Hepatic stellate cell (primary cell): ENCODE results near the gene TANC1.

Experiments
- DNase-seq: peaks from one replicate; pipeline ENCODE4 v3.0.0; 2011; ENCODE audit warnings: low spot score

The TANC1 gene

DNA sequence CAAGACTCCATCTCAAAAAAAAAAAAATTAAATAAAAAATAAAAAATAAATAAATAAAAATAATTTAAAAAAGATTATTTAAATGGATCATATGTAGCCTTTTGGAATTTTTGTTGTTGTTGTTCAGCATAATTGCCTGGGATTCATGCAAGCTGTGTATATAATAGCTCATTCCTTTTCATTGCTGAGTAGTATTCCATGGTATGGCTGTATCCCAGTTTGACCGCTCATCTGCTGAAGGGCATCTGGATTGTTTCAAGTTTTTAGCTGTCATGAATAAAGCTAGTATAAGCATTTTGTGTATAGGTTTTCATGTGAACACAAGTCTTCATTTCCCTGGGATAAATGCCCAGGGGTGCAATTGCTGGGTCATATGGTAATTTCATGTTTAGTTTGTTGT lies 6.4 kb upstream of the TANC1 start:
- no peak for DNase-seq

DNA sequence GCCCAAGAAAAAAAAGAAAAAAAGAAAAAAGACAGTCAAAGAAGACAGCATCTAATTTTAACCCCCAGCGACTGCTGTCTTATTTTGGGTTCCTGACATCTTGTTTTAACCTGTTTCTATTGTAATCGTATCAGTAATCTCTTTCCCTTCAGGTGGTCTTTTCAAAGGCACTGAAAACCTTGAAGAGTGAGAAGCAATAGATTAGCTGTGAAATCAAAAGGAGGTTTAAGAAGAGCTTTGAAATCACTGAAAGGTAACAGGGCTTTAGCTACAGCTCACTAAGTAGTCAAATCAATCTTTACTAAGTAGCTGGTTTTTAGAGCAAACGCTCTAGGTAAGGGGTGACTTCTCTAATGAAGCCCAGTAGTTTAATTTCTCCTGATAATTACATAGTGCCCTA lies 5.4 kb upstream of the TANC1 start:
- DNase-seq: no peak

DNA sequence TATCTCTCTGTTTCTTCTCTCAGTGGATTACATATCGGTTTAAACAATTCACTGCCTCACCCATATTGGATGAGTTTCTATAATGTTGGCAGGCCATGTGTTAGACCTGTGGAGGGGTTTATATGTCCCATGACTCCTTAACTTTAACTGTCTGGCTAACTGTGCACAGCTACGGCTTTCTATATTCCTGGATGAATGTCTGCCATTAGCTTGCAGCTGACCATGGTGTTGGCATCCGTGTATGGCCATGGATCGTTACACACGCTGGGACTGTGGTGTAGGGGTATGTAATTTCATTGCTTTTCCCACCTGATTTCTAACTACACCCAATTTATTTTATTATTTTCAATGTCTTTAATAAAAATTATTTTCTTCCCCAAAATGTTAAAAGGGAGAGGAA lies 3.3 kb upstream of the TANC1 start:
- no peak for DNase-seq

DNA sequence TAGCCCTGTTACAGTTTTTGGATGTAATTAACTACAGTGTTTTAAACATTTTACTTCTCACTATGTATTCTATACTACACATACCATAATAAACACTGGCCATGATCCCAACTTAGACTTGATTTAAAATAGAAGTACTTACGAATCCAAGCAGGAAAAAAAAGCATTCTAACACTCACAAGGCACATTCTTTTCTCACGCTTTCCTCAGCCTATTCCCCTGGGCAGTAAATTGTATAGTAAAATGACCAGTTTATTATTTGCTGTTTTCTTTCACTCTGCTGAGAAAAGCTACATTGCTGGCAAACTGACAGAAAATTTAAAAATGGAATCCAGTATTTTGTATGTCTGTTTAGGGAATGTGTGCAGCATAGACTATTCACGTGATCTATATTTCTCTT lies 2.8 kb upstream of the TANC1 start:
- no peak for DNase-seq

DNA sequence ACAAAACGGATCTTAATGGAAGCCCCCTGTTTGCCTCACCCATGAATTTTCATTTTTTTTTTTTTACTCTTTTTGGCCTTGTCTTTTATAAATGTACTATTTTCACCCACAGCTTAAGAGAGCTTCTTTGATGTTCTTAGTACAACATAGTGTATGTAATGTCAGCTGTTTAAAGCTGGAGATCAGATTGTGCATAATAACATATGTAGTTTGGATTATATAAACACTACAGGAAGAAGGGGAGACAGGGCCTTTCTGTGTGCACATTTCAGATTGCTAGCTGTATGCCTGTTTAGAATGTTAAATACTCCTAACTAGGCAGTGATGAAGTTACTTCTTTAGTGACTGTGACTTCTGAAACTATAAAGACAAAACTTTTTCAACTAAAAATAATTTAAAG lies 2.1 kb upstream of the TANC1 start:
- no peak for DNase-seq

DNA sequence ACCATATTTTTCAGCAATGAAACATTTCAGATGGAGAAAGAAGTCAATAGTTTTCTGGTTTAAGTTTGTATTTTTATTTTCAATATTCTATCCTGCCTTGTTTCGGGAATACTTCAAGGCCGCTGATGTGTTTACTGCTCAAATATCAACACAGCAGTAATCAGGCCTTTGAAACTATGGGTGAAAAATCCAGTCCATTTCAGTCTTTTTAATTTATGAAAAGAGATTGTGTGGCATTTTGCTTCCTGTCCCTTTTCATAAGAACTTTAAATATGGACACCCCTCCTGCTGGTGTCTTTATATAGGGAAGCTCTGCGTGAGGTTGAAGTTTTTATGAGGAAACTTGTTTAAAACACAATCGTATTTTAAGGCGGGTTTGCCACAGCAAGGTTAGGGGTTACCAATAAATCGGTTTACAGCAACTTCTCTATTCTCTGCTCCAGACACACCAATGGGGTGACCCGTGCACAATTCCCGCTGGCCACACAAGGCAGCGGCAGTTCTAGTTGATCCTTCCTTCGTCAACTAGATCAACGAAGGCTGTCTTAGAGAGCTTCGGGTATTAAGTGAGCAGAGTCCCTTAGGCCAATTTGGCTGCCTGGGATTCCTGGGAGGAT lies 1.2 kb upstream of the TANC1 start:
- DNase-seq: peak; percentile 24

DNA sequence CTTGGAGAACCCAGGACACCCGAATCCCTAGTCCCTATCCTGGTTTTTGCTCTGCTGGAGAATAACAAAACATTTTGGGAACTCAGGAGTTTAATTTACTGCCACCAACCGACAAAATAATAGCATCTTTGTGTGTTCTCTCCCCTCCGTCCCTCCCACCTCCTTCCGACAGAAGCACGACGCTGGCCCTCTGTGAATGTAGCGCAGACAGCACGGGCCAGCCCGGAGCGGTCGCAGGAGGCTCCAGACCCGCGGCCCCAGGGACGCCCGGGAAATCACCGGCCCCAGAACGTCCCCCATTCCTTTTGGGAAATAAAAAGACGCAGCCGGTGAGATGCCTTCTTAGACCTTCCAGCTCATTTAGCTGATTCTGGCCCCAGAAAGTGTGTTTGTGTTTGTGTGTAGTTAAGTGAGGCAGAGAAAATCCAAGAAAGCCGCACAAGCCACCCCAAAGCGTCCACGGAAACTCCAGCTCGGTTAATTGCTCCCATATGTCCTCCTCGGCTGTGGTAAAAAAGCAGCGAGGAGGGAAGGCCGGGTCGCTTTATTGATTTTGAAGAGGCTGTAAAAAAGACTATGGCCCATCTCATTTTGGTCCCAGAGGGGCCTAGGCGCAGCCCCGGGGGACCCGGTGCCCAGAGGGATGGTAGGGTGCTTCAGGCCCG lies 577 bp upstream of the TANC1 start:
- DNase-seq: peak; percentile 37

DNA sequence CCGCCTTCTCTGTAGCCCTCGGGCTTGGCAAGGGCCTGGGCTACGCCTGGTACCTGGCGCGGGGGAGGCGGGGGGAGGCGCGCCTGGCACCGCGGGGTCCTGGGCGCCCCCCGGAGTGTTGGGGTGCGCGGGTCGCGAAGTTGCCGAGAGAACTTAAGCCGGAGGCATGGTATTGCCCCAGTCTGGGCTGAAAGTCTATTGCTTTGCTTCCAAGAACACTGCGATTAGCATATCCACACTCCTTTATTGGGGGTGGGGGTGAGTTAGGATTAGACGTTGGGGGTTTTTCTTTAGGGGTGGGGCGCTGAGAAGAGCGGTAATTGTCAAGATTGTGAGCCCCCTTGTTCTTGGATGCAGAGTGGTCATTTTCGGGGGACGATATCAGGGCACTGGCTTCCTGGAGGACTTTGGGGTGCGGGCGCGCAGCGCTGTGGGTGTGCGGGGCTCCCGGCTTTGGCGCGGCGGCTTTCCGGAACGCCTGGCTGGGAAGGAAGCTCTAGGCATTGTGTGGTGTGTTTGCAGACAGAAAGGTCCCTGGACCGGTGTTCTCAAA lies 798 bp downstream of the TANC1 start:
- peak; percentile 28 for DNase-seq

DNA sequence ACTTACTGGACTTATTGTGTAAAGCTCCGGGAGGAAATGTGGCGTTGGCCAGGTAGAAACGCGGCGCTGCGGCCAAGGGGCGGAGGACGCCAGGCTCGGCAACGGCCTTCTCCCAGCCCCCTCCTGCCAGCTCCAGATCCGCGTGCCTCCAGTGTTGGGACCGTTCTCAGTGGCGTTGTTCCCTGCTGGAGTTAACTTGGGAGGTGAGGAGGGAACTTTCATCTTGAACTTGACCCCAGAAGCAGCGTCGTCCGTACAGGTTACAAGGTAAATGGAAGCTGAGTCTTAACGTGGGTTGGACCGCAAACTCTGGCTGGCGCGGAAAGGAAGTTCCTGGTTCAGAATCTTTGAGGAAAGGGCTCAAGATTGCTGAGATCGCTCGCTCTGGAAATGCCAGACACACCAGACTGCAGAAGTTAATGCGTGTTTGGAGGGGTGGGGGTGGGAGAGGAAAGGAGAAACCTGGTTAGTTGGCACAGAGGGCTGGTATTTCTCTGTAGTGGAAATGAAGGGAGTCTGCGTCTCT lies 1.3 kb downstream of the TANC1 start:
- DNase-seq: no peak

DNA sequence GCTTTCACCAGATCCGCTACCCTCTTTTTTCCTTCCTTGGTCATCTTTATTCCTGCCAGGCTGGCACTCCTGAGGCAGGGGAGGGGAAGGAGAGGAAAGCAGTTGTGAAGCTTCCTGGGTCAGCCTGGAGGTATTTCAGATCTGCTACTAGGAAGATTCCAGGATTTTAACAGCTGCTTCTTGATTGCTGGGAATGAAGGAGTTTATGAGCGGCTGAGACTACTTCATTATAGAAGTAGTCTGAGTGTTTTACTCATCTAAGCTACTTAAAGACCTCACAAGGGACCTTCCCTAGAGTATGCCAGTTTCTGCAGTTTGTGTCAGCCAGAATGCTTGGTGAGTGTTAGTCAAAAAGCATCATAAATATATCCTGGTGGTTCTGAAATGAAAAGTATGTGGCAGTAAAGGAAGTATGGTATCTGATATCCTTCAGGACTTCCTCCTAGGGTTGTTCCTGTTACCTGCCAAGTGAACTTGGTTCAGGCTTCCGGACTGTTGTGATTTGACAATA lies 1.9 kb downstream of the TANC1 start:
- DNase-seq: no peak

DNA sequence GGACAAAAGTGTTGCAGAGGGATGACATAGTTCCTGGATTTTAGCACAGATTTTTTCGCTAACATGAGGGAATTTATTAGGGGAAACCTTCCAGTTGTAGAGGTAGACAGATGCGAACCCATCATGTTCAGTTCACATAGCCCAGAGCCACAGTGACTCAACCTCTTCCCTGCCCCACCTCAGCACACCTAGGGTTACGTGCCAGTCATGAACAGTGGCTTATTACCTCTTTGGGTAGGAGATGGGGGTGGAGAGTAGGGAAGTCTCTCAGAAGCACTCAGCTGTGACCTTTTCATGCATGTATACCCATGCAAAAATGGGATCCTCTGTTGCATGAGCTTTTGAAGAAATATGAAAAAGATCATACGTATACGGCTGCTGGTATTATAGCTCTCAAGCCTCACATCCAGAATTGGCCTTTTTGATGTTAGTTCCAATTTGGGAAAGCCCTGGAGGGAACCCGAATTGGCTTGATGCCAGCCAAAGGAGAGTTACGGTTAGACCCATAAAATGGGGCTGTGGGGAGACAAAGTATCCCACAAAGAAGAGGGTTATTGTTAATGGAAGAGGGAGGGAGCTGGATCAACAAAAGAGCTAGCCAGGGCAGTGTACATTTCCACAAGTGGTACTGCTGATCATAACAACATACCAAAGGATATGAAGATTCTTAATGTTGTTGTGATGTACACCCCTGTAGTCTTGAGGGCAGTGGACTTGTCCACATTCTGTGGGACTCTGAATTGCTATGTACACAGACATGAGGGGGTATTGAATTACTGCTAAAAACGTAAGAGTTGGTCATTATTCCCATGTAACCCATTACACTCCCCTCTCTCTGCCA lies 4.9 kb downstream of the TANC1 start:
- DNase-seq: no peak

DNA sequence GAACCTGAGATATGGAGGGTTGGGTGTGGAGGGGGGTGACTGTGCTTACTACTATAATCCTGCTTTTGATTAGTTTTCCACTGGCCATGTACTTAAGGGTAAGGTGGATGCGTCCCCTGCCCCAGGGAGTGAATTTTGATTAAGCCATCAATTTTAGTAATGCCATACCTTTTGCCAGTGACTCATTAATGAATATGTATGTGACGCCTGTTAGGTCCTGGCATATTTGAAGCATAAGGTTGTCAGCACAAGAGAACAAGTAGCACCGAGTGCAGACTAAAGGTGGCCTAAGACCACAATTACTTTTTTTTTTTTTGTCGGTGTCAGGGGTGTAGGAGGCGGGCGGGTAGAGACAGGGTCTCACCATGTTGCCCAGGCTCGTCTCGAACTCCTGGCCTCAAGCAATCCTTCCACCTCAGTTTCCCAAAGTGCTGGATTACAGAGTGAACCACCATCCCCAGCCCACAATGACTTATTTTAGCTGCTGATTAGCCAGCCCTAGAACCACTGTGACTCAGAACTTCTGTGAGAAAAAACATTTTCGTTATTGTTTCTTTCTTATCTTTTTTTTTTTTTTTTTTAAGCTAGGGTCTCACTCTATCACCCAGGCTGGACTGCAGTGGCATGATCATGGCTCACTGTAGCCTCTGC lies 7.0 kb downstream of the TANC1 start:
- DNase-seq: no peak

DNA sequence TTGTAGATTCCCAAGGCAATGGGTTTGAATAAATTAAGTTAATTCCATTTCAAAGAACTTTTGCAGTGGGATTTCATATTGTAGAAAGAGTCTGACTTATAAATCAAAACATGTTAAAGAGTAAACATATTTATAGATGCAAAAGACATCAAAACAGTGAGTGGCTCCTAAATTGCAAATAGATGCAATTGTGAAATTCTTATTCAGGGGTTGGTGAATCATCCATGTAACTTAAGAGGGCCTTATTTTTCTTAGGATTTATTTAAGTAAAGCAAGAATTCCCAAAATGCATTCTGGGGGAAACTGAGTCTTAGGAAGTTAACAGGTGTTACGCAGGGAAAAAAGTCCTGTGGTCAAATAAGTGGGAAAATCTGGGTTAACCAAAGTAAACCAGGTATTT lies 11.3 kb downstream of the TANC1 start:
- DNase-seq: no peak

DNA sequence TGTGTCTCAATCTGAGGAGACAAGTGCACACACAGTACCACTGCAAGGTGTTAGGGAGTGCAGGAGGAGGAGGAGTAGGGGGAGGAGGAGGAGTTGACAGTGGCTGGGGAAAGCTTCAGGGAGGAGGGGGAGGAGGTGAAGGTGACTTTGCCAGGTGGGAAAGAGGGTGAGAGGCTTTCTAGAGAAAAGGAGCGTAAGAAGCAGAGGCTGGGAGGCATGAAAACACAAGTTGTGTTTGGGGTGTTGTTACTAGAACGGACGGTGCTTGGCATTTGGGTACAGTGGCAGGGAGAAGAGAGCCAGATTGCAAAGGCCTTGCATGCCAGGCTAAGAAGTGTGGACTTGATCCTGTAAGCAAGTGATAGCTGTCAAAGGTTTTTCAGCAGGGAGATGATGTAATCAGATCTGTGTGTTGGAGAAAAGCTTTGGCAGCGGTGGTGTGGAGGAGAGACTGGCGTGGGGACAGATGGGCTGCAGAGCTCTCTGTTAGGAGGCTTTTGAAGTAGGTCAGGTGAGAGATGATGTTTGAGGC lies 16.2 kb downstream of the TANC1 start:
- no peak for DNase-seq

DNA sequence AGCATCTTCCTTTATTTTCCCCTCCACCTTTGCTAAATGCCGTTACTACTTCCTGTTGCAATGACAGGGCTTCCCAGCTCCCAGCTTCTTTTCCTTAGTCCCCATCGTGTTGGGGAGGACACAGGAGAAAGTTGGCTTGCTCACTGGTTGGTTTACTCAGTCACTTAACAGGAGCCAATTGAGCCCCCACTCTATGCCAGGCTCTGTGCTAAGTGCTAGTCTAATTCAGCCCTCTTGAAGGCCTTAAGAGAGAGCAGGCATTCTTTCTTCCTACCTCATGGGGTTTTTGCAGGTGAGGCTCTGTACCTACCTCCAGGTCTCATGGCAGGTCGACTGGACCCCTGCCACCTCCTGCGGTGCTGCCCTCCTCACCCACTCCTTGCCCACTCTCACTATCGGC lies 20.1 kb downstream of the TANC1 start:
- no peak for DNase-seq

DNA sequence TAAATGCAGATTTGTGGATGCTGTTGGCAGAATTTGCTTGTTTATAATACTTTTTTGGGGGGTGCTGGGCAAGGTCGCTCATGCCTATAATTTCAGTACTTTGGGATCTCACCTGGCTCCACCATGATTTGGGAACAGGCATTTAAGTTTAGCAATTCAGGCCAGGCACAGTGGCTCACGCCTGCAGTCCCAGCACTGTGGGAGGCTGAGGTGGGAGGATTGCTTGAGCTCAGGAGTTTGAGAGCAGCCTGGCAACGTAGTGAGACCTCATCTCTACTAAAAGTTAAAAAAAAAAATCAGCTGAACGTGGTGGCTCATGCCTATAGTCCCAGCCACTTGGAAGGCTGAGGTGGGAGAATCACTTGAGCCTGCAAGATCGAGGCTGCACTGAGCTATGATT lies 20.7 kb downstream of the TANC1 start:
- no peak for DNase-seq

DNA sequence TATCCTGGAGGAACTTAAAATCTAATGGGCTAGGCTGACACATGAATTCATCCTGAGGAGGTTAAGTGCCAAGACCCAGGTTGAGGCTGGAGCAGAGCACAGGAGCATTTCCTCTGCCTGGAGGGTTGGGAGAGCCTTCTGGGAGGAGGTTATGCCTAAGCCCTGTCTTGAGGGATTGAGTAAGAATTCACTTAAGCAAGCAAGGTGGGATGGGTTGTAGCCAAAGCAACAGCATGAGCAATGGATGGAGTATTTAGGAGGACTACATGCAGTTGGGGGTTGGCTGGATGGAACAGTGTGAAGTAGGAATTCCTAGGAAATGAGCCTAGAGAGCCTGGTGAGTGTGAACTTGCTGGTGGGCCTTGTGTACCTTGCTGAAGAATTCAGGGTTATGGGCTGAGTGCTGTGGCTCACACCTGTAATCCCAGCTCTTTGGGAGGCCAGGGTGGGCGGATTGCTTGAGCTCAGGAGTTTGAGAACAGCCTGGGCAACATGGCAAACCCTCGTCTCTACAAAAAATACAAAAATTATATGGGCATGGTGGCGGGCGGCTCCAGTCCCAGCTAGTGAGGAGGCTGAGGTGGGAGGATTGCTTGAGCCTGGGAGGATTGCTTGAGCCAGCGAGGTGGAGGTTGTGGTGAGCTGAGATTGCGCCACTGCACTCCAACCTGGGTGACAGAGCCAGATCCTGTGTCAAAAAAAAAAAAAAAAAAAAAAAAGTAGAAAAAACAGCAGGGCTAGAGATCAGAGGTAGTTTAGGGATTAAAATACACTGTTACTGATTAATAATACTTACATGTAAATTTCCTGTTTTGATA lies 22.2 kb downstream of the TANC1 start:
- peak; percentile 85 for DNase-seq

DNA sequence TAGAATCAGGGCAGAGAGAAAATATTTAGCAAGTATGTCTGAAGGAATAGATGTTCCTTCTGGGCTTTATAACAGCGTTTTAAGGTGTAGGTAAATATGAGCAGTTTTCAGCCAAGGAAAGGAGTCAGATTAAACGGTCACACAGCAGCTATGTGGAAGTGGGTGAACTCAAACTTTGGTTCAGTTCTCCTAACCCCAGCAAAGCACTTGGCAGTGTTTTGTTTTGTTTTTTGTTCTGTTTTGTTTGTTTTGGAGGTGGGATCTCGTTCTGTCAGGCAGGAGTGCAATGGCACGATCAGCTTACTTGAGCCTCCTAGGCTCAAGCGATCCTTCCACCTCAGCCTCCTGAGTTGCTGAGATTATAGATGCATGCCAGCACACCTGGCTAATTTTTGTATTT lies 24.6 kb downstream of the TANC1 start:
- DNase-seq: no peak

DNA sequence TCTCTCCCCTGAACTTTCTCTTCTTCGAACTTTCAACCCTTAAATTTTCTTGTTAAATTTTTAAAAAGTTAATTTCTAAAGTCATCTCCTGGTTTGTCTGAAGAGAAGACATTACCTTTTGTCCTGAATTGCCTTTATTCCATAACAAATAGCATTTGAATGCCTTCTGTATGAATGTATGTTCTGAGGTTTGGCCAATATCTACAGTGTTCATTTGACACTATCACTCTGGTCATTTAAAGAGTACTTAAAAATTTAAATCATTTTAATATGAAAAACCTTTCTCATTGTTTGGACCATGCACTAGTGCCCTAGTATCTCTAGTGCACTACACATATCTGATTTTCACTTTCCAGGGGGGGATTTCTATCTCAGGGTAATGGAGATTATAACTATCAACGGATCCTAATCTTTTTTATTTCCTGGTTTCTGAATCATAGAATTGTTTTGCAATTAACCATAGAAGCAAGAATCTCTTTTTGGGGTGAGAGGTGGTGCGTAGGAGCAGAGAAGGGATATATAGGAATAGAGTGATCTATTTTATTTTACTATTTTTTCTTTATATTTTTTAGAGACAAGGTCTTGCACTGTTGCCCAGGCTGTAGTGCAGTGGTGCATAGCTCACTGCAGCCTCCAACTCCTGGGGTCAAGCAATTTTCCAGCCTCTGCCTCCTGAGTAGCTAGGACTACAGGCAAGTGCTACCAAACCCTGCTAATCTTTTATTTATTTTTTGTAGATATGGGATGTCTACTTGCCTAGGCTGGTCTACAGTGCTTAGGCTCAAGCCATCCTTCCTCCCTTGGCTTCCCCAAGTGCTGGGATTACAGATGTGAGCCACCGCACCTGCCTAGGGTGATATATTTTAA lies 25.5 kb downstream of the TANC1 start:
- no peak for DNase-seq
